ENCODE results near the gene DXO. TPM values are rescaled to one million over a fixed set of nuclear protein-coding genes. Genes with fewer than 3 reads are reported as not detected.
A peak's percentile ranks its signal among the peaks of the same experiment; 100 is the strongest.

DXO gene
- total RNA-seq, 6 experiments from 2014 or later: 9.8 to 14.6 (median 12.1) TPM

GRCh38 chr6:31968791-31969711 is 2.9 kb downstream of the DXO start:
- no peaks in the 10 kb centered on the region for H3K9me3 ChIP-seq
- peaks cover 0 to 38% (median 14%) of the 10 kb centered on the region in 4 donors for H3K4me1 ChIP-seq
- H3K27me3 ChIP-seq: no peaks in the 10 kb centered on the region
- no peak overlapping the region for H3K27ac ChIP-seq
- WGBS (ENCODE audit: insufficient coverage, low coverage, low lambda C conversion rate, missing lambda C conversion rate): 81% methylated on average over 5 of the region's 23 CpGs
- H3K4me3 ChIP-seq: no peak overlapping the region
- intact Hi-C loops (cut with DNase I): no loop called here
- no peak for TF ChIP-seq POLR2A (IDR thresholded peaks at IDR 0.05)
- TF ChIP-seq, protein P1, sequence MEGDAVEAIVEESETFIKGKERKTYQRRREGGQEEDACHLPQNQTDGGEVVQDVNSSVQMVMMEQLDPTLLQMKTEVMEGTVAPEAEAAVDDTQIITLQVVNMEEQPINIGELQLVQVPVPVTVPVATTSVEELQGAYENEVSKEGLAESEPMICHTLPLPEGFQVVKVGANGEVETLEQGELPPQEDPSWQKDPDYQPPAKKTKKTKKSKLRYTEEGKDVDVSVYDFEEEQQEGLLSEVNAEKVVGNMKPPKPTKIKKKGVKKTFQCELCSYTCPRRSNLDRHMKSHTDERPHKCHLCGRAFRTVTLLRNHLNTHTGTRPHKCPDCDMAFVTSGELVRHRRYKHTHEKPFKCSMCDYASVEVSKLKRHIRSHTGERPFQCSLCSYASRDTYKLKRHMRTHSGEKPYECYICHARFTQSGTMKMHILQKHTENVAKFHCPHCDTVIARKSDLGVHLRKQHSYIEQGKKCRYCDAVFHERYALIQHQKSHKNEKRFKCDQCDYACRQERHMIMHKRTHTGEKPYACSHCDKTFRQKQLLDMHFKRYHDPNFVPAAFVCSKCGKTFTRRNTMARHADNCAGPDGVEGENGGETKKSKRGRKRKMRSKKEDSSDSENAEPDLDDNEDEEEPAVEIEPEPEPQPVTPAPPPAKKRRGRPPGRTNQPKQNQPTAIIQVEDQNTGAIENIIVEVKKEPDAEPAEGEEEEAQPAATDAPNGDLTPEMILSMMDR (IDR thresholded peaks at IDR 0.05): no peak
- DNase-seq: peak in 1 of 3 donors; percentile 48
- no peak for ATAC-seq
- peaks cover 15 to 48% (median 21%) of the 10 kb centered on the region in 4 donors for H3K36me3 ChIP-seq

- H3K27ac ChIP-seq: no peak overlapping the region
- intact Hi-C loops (cut with DNase I): no loop called here
- peaks cover 15 to 55% (median 26%) of the 10 kb centered on the region in 4 donors for H3K36me3 ChIP-seq
- ATAC-seq (no peak), DNase-seq (peak in 1 of 3 donors; percentile 45)
- H3K4me1 ChIP-seq: peaks cover 0 to 34% (median 12%) of the 10 kb centered on the region in 4 donors
- H3K27me3 ChIP-seq: no peaks in the 10 kb centered on the region
- no peak overlapping the region for H3K4me3 ChIP-seq
- TF ChIP-seq, protein P1 (IDR thresholded peaks at IDR 0.05): no peak
- no peak for TF ChIP-seq POLR2A (IDR thresholded peaks at IDR 0.05)
- no peaks in the 10 kb centered on the region for H3K9me3 ChIP-seq
- WGBS (ENCODE audit: insufficient coverage, low coverage, low lambda C conversion rate, missing lambda C conversion rate): 100% methylated on average over 4 of the region's 11 CpGs
These were observed 3.6 kb downstream of the DXO start for GRCh38 chr6:31968326-31968725.

GRCh38 chr6:31967926-31968320 is 4.0 kb downstream of the DXO start:
- no CpG with 5 or more reads among the region's 3 CpGs for WGBS (ENCODE audit: insufficient coverage, low coverage, low lambda C conversion rate, missing lambda C conversion rate)
- H3K36me3 ChIP-seq: peaks cover 15 to 58% (median 27%) of the 10 kb centered on the region in 4 donors
- no peak for ATAC-seq

DNA sequence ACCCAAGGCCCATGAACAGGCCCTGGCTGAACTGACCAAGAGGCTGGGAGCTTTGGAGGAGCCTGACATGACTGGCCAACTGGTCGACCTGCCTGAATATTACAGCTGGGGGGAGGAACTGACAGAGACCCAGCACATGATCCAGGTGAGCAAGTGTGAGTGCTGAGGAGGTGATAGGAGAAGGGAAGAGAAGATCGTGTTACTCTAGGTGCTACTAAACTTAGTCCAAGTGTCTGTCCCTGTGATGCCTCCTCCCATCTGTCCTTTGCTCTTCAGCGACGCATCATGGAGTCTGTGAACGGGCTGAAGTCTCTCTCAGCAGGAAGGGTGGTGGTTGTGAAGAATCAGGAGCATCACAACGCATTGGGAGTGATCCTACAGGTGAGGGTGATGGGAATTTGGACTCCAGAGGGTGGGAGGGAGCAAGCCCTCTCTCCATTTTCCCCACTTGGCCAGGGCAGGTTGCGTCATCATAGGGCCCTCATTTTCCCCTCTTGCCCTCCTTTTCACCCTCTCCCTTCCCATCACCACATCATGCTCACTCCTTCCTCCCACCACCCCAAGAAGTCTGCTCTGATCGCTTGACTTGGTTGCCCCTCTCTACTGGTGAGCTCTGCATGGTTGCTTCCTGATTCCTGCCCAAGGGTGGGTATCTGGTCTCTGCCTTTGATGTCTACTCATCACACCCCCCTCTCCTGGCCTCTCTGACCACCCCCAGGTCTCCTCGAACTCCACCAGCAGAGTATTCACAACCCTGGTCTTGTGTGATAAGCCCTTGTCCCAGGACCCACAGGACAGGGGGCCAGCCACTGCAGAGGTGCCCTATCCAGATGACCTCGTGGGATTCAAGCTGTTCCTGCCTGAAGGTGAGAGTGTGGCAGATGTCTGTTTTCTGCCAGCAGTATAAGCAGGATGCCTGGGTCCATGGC is 4.7 kb downstream of the DXO start:
- no peak for TF ChIP-seq POLR2A (IDR thresholded peaks at IDR 0.05)
- TF ChIP-seq, protein P1 (IDR thresholded peaks at IDR 0.05): no peak
- intact Hi-C loops (cut with DNase I): no loop called here
- no peaks in the 10 kb centered on the region for H3K9me3 ChIP-seq
- H3K4me1 ChIP-seq: peaks cover 0 to 26% (median 8%) of the 10 kb centered on the region in 4 donors
- no peak overlapping the region for H3K27ac ChIP-seq
- H3K36me3 ChIP-seq: peaks cover 15 to 65% (median 32%) of the 10 kb centered on the region in 4 donors
- H3K27me3 ChIP-seq: no peaks in the 10 kb centered on the region
- peak in 1 of 3 donors; percentile 21 for DNase-seq
- H3K4me3 ChIP-seq: no peak overlapping the region
- 80% methylated on average over 8 of the region's 10 CpGs for WGBS (ENCODE audit: insufficient coverage, low coverage, low lambda C conversion rate, missing lambda C conversion rate)
- ATAC-seq: no peak

More at GRCh38 chr6:31967926-31968320, 4.0 kb downstream of the DXO start:
- H3K27me3 ChIP-seq: no peaks in the 10 kb centered on the region
- no peak overlapping the region for H3K4me3 ChIP-seq
- DNase-seq: peak in 1 of 3 donors; percentile 19
- no peak overlapping the region for H3K27ac ChIP-seq
- peaks cover 0 to 30% (median 10%) of the 10 kb centered on the region in 4 donors for H3K4me1 ChIP-seq
- H3K9me3 ChIP-seq: no peaks in the 10 kb centered on the region
- TF ChIP-seq, protein P1 (IDR thresholded peaks at IDR 0.05): no peak
- intact Hi-C loops (cut with DNase I): no loop called here

Measured in right lobe of liver (tissue), 6 donors.